ENCODE results near the gene BOLA3.
"Not testable (repeated sequence)": the region's sequence is repeated elsewhere in the genome, so short reads cannot be mapped to it uniquely, and the experiment has no call there.

The BOLA3 gene

DNA sequence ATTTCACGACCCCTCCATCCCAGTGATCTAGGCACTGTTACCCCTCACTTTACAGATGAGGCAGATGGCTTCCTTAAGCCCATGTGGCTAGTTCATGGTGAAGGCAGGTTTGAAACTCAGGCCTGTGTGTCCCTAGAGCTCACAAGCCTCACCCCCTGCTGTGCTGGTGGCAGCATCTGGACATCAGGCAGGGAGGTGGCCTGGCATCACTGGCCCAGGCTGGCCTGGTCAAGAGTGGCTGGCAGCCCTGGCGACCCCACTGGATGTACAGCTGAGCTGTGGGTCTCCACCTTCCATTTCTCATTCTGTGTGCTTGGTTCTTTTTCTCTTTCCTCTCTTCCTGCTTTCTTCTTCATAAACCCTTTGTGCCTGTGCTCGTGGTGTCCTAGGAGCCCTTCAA lies 56.3 kb downstream of the BOLA3 start:
- Histone ChIP-seq H3K36me3 (replicated peaks; ENCODE audit: low read depth, low read length) (peaks cover 80% of the 10 kb centered on the region), H4K20me1 (ENCODE audit: insufficient read depth, low read length) (no peaks in the 10 kb centered on the region; the same call in 1 of the 2 replicates), H3K9me3 (ENCODE audit: insufficient read depth, low read length) (no peaks in the 10 kb centered on the region), H2AFZ (ENCODE audit: low read depth, low read length) (no peak overlapping the region), H3K79me2 (ENCODE audit: low read length) (peaks cover 18% of the 10 kb centered on the region), H3K27me3 (ENCODE audit: low read depth, low read length) (no peaks in the 10 kb centered on the region), H3K4me1 (ENCODE audit: low read length) (no peaks in the 10 kb centered on the region), H3K4me2 (ENCODE audit: low read length) (no peak overlapping the region), H3K27ac (ENCODE audit: low read length) (no peak overlapping the region), H3K9ac (ENCODE audit: low read length) (no peak overlapping the region), H3K4me3 (ENCODE audit: low read length) (no peak overlapping the region)
- no peak for TF ChIP-seq EZH2phosphoT487 (IDR thresholded peaks at IDR 0.05; ENCODE audit: low read depth)
- no peak for TF ChIP-seq CTCF (IDR thresholded peaks at IDR 0.05; ENCODE audit: low read depth, low read length)

- no peak overlapping the region for H3K4me3 ChIP-seq (ENCODE audit: low read length)
- peaks cover 74% of the 10 kb centered on the region for H3K36me3 ChIP-seq (replicated peaks; ENCODE audit: low read depth, low read length)
- no peak overlapping the region for H3K9ac ChIP-seq (ENCODE audit: low read length)
- H2AFZ ChIP-seq (ENCODE audit: low read depth, low read length) = no peak overlapping the region
- TF ChIP-seq CTCF (IDR thresholded peaks at IDR 0.05; ENCODE audit: low read depth, low read length) (no peak), EZH2phosphoT487 (IDR thresholded peaks at IDR 0.05; ENCODE audit: low read depth) (no peak)
- no peaks in the 10 kb centered on the region for H3K27me3 ChIP-seq (ENCODE audit: low read depth, low read length)
- peaks cover 31% of the 10 kb centered on the region for H3K79me2 ChIP-seq (ENCODE audit: low read length)
- no peak overlapping the region for H3K4me2 ChIP-seq (ENCODE audit: low read length)
- no peak overlapping the region for H3K27ac ChIP-seq (ENCODE audit: low read length)
- no peaks in the 10 kb centered on the region for H3K9me3 ChIP-seq (ENCODE audit: insufficient read depth, low read length)
- H4K20me1 ChIP-seq (ENCODE audit: insufficient read depth, low read length) = peaks cover 5% of the 10 kb centered on the region
- H3K4me1 ChIP-seq (ENCODE audit: low read length) = no peaks in the 10 kb centered on the region
Measured at GRCh38 chr2:74089816-74090745, 57.6 kb downstream of the BOLA3 start.

GRCh38 chr2:74088676-74089075 lies 59.0 kb downstream of the BOLA3 start:
- H3K4me3 ChIP-seq (ENCODE audit: low read length); H3K27me3 ChIP-seq (ENCODE audit: low read depth, low read length); H3K4me1 ChIP-seq (ENCODE audit: low read length); H3K9ac ChIP-seq (ENCODE audit: low read length); H3K27ac ChIP-seq (ENCODE audit: low read length); H3K9me3 ChIP-seq (ENCODE audit: insufficient read depth, low read length); H3K4me2 ChIP-seq (ENCODE audit: low read length); H2AFZ ChIP-seq (ENCODE audit: low read depth, low read length): not testable (repeated sequence)
- peaks cover 42% of the 10 kb centered on the region for H3K79me2 ChIP-seq (ENCODE audit: low read length)
- peaks cover 10% of the 10 kb centered on the region for H4K20me1 ChIP-seq (ENCODE audit: insufficient read depth, low read length)
- peaks cover 69% of the 10 kb centered on the region for H3K36me3 ChIP-seq (replicated peaks; ENCODE audit: low read depth, low read length)

DNA sequence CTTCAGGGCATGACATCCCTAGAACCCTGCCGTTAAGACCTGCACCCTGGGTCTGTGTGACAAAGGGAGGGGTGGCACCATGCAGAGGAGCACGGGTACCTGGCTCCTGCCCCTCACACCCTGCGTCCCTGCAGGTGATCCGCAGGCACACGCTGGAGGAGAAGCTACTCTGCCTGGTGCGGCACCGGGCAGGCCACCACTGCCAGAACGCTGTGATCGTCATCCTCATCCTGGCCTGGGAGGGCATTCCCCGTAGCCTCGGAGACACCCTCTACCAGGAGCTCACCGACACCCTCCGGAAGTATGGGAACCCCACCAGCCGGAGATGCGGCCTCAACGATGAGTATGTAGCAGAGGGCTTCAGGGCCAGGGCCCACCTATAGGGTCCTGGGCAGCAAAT lies 60.0 kb downstream of the BOLA3 start:
- Histone ChIP-seq H3K4me1 (ENCODE audit: low read length) (no peaks in the 10 kb centered on the region), H3K9me3 (ENCODE audit: insufficient read depth, low read length) (no peaks in the 10 kb centered on the region), H3K27me3 (ENCODE audit: low read depth, low read length) (no peaks in the 10 kb centered on the region), H3K79me2 (ENCODE audit: low read length) (peaks cover 52% of the 10 kb centered on the region), H2AFZ (ENCODE audit: low read depth, low read length) (no peak overlapping the region), H3K4me3 (ENCODE audit: low read length) (no peak overlapping the region), H3K36me3 (replicated peaks; ENCODE audit: low read depth, low read length) (peaks cover 69% of the 10 kb centered on the region), H4K20me1 (ENCODE audit: insufficient read depth, low read length) (peaks cover 12% of the 10 kb centered on the region), H3K27ac (ENCODE audit: low read length) (no peak overlapping the region), H3K4me2 (ENCODE audit: low read length) (no peak overlapping the region), H3K9ac (ENCODE audit: low read length) (no peak overlapping the region)
- TF ChIP-seq EZH2phosphoT487 (IDR thresholded peaks at IDR 0.05; ENCODE audit: low read depth) (no peak), CTCF (IDR thresholded peaks at IDR 0.05; ENCODE audit: low read depth, low read length) (no peak)

Data from OCI-LY3 (cell line).